Stimulated activated memory B cell treated with anti-CD40 and anti-IgM and Interleukin-4, amounts not matched to agents 10 μg/mL and 1 μg/mL and 100 μg/mL, for 72 hours (primary cell): Measurements from ENCODE around the gene ZFP90.
"Not testable (repeated sequence)": the region's sequence is repeated elsewhere in the genome, so short reads cannot be mapped to it uniquely, and the experiment has no call there.

Source experiments
- ATAC-seq: fragments of 150-1000 bp; cut with Tn5 transposase; 2 replicates; pipeline ENCODE4 v1.10.0; 2021
- H3K27ac Mint-ChIP-seq: one replicate; pipeline ENCODE4 v1.8.0; 2022; ENCODE audit warnings: mild to moderate bottlenecking, mixed read lengths
- H3K27me3 Mint-ChIP-seq: one replicate; pipeline ENCODE4 v1.8.0; 2022; ENCODE audit warnings: mixed read lengths
- H3K36me3 Mint-ChIP-seq: one replicate; pipeline ENCODE4 v1.8.0; 2022; ENCODE audit warnings: mixed read lengths
- H3K4me1 Mint-ChIP-seq: one replicate; pipeline ENCODE4 v1.8.0; 2022; ENCODE audit warnings: mixed read lengths
- H3K4me3 Mint-ChIP-seq: one replicate; pipeline ENCODE4 v1.8.0; 2022; ENCODE audit warnings: mild to moderate bottlenecking, moderate library complexity, mixed read lengths
- H3K9me3 Mint-ChIP-seq: one replicate; pipeline ENCODE4 v1.8.0; 2022; ENCODE audit warnings: mixed read lengths

The ZFP90 gene

DNA sequence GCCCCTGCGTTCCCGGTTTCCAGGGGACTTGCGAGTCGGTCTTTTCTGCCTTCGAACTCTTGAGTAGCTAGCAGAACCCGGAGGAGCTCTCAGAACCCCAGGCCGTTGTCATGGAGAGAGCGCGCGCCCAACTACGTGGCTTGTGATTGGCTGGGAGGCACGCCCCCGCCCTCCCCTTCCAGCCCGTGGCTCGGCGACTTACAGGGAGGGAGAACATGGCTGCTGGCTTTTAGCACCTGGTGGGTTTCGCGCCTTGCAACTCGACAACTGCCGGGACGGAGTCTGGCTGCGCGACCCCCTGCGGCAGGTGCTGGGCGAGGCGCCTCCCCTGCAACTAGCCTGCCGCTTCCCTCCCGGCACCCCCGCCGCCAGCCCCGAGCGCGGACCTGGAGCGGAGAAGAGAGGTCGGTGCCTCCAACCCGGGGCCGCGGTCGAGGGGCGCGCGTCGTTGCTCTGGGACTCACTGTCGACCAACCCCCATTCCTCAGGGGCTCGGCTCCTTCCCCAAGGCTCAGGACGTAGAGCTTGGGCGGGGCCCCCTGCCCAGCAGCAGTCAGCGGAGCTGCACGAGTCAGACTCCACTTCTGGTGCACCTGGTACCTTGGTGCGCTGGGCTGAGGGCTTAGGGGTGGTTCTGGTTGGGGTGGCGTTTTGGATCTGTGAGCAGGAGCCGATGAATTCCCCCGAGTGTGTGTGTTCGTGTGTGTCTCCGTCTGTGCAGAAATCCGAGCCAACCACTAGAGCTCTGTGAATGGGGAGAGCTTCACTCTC is 9.0 kb upstream of the ZFP90 start:
- Mint-ChIP-seq H3K4me1 (peaks cover 26% of the 10 kb centered on the region), H3K27me3 (no peaks in the 10 kb centered on the region), H3K27ac (peak overlapping the region; percentile 76), H3K9me3 (peaks cover 9% of the 10 kb centered on the region), H3K4me3 (peak overlapping the region; percentile 88), H3K36me3 (peaks cover 10% of the 10 kb centered on the region)
- ATAC-seq: peak; percentile 96

DNA sequence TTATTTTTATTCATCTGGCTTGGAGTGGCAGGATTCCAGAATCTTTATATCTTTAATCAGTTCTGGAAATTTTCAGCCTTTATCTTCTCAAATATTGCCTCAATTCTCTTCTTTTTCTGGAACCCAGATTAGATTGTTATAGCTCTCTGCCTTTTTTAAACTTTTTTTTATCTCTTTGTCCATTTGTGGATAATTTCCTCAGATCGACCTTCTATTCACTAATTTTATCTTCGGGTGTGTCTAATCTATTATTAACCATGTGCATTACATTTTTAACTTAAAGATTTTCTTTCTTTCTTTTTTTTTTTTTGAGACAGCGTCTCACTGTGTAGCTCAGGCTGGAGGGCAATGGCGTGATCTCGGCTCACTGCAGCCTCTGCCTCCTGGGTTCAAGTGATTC is 5.2 kb upstream of the ZFP90 start:
- Mint-ChIP-seq H3K36me3 (peaks cover 15% of the 10 kb centered on the region), H3K27me3 (no peaks in the 10 kb centered on the region), H3K4me3 (no peak overlapping the region), H3K9me3 (peaks cover 9% of the 10 kb centered on the region), H3K27ac (no peak overlapping the region), H3K4me1 (peaks cover 25% of the 10 kb centered on the region)
- no peak for ATAC-seq

DNA sequence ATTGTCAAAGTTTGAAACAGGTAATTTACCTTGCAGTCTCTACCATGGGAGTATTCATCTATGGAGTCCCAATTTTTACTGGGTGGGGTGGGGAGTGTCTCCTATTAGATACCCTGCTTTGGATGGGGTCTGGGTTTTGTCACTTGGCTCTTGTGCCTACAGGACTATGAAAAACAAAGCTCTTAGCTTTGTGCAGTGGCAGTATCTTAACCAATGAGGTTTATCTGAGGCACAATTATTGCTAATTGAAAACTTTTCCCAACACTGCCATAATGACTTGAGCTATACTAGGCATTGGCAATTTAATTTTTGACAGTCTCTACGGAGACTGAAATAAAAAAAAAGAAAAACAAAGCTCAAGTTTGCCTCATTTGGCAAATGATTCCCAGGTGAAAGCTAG is 3.8 kb upstream of the ZFP90 start:
- Mint-ChIP-seq H3K4me3 (no peak overlapping the region), H3K9me3 (peaks cover 9% of the 10 kb centered on the region)

DNA sequence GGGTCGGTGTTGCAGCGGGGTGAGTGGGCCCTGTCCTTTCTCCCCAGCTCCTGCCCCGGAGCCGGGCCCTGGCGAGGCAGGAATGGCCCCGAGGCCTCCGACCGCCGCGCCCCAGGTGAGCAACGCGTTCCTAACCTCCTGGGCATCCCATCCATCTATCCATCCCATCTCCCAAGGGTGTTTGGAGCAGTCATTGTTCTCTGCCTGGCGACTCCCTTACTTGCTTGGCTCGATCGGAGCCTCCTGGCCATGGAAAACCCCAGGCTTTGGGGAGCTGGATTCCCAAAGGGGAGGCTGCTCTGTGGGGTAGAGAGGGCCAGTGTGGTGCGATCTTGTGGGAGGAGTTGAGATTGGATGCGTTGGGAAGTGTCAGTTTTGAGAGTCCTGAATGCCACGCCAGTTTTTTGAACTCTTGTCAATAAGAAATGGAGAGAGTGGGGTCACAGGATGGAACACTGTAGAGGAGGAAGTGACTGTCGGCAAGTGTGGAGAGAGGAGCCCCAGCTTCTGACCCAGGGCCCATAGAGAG is 684 bp downstream of the ZFP90 start:
- no peaks in the 10 kb centered on the region for H3K9me3 Mint-ChIP-seq
- peak overlapping the region; percentile 99 for H3K4me3 Mint-ChIP-seq
- peaks cover 29% of the 10 kb centered on the region for H3K4me1 Mint-ChIP-seq
- peaks cover 36% of the 10 kb centered on the region for H3K36me3 Mint-ChIP-seq
- peak; percentile 37 for ATAC-seq
- H3K27ac Mint-ChIP-seq: peak overlapping the region; percentile 96
- no peaks in the 10 kb centered on the region for H3K27me3 Mint-ChIP-seq

More for the DNA sequence above, 3.8 kb upstream of the ZFP90 start:
- peaks cover 15% of the 10 kb centered on the region for H3K36me3 Mint-ChIP-seq
- no peak for ATAC-seq
- peaks cover 22% of the 10 kb centered on the region for H3K4me1 Mint-ChIP-seq
- H3K27me3 Mint-ChIP-seq: no peaks in the 10 kb centered on the region
- no peak overlapping the region for H3K27ac Mint-ChIP-seq

GRCh38 chr16:68548947-68549346 is 9.9 kb downstream of the ZFP90 start:
- H3K27ac Mint-ChIP-seq: no peak overlapping the region
- H3K27me3 Mint-ChIP-seq: no peaks in the 10 kb centered on the region
- H3K36me3 Mint-ChIP-seq: peaks cover 89% of the 10 kb centered on the region
- ATAC-seq: no peak
- no peak overlapping the region for H3K4me3 Mint-ChIP-seq
- H3K4me1 Mint-ChIP-seq: no peaks in the 10 kb centered on the region
- H3K9me3 Mint-ChIP-seq: peaks cover 22% of the 10 kb centered on the region

DNA sequence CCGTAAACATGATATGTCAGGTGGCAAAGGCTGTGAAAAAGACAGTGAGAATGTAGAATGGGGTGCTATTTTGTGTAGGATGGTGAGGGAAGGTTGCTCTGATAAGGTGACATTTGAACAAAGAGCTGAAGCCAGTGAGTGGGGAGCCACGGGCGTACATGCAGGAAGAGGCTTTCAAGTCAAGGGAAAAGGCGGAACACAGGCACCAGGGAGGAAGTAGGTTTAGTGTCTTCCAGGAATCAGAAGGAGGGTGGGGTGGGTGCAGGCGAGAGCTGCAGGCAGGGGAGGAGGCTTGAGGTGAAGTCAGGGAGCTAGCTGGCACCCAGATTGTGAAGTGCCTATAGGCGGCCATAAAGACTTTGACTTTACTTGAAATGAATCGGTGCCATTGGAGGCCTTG is 14.1 kb downstream of the ZFP90 start:
- H3K4me3 Mint-ChIP-seq: no peak overlapping the region
- H3K9me3 Mint-ChIP-seq: peaks cover 47% of the 10 kb centered on the region
- H3K36me3 Mint-ChIP-seq: peaks cover 97% of the 10 kb centered on the region
- no peaks in the 10 kb centered on the region for H3K27me3 Mint-ChIP-seq
- no peak overlapping the region for H3K27ac Mint-ChIP-seq
- no peak for ATAC-seq
- H3K4me1 Mint-ChIP-seq: no peaks in the 10 kb centered on the region

GRCh38 chr16:68560341-68560740 is 21.2 kb downstream of the ZFP90 start:
- H3K27ac Mint-ChIP-seq, H3K27me3 Mint-ChIP-seq, ATAC-seq, H3K4me3 Mint-ChIP-seq, H3K4me1 Mint-ChIP-seq: not testable (repeated sequence)
- H3K36me3 Mint-ChIP-seq: peaks cover 92% of the 10 kb centered on the region
- peaks cover 40% of the 10 kb centered on the region for H3K9me3 Mint-ChIP-seq

- no peak overlapping the region for H3K4me3 Mint-ChIP-seq
- no peaks in the 10 kb centered on the region for H3K27me3 Mint-ChIP-seq
- no peaks in the 10 kb centered on the region for H3K4me1 Mint-ChIP-seq
- no peak overlapping the region for H3K27ac Mint-ChIP-seq
- ATAC-seq: no peak
- peaks cover 37% of the 10 kb centered on the region for H3K9me3 Mint-ChIP-seq
- H3K36me3 Mint-ChIP-seq: peaks cover 78% of the 10 kb centered on the region
Measured at GRCh38 chr16:68563631-68564381, 24.7 kb downstream of the ZFP90 start.

DNA sequence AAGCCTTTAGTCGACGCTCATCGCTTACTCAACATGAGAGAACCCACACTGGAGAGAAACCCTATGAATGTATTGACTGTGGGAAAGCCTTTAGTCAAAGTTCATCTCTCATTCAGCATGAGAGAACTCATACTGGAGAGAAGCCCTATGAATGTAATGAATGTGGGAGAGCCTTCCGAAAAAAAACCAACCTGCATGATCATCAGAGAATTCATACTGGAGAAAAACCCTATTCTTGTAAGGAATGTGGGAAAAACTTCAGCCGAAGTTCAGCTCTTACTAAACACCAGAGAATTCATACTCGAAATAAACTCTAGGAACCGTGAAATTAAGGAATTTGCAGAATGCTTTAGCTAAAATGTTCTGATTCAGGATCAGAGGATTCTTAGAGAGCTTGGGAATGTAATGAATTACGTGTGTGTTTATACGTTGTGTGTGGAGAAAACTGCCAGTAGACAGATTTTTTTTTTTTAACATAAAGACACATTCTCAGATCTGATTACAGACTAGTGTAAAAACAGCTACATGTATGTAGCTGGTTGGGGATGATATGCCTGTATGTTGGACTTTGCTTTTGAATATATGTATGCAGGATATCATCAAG is 25.4 kb downstream of the ZFP90 start:
- H3K4me1 Mint-ChIP-seq: no peaks in the 10 kb centered on the region
- no peak for ATAC-seq
- H3K36me3 Mint-ChIP-seq: peaks cover 76% of the 10 kb centered on the region
- H3K4me3 Mint-ChIP-seq: no peak overlapping the region
- H3K9me3 Mint-ChIP-seq: peaks cover 34% of the 10 kb centered on the region
- H3K27me3 Mint-ChIP-seq: no peaks in the 10 kb centered on the region
- H3K27ac Mint-ChIP-seq: no peak overlapping the region

DNA sequence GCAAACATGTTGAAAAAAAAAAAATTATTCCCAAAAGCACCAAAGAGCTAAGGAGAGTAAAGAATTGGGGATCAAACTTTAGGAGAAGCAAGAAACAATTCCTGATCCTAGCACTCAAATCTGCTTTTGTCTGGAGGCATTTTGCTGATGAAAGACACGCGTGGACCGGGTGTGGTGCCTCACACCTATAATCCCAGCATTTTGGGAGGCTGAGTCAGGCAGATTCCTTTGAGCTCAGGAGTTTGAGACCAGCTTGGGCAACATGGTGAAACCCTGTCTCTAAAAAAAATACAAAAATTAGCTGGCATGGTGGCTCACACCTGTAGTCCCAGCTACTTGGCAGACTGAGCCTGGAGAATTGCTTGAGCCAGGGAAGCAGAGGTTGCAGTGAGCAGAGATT is 35.4 kb downstream of the ZFP90 start:
- no peaks in the 10 kb centered on the region for H3K27me3 Mint-ChIP-seq
- no peak overlapping the region for H3K4me3 Mint-ChIP-seq
- peaks cover 65% of the 10 kb centered on the region for H3K36me3 Mint-ChIP-seq
- no peak for ATAC-seq
- H3K9me3 Mint-ChIP-seq: peaks cover 42% of the 10 kb centered on the region
- H3K4me1 Mint-ChIP-seq: no peaks in the 10 kb centered on the region
- H3K27ac Mint-ChIP-seq: no peak overlapping the region

DNA sequence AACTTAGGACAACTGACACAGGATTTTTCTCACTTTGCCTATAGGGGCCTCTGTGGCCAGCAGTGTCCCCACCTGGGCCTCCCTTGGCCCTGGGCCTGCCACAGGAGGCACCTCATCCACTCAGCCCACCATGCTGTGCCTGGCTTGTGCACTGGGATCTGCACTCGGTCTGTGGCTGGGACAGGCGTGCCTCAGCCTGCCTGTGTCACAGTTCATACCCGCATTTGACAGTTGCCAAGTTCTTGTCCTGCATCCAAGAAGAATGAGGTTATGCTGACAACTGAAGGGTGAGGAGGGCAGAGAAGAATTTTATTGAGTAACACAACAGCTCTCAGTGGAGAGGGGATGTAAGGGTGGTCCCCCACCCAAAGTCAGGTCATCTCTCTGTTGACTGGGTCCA is 36.0 kb downstream of the ZFP90 start:
- H3K4me3 Mint-ChIP-seq: no peak overlapping the region
- H3K9me3 Mint-ChIP-seq: peaks cover 37% of the 10 kb centered on the region
- H3K36me3 Mint-ChIP-seq: peaks cover 62% of the 10 kb centered on the region
- ATAC-seq: no peak
- no peaks in the 10 kb centered on the region for H3K27me3 Mint-ChIP-seq
- no peaks in the 10 kb centered on the region for H3K4me1 Mint-ChIP-seq
- no peak overlapping the region for H3K27ac Mint-ChIP-seq

GRCh38 chr16:68577352-68577853 is 38.3 kb downstream of the ZFP90 start:
- Mint-ChIP-seq H3K4me3 (no peak overlapping the region), H3K27ac (no peak overlapping the region), H3K4me1 (no peaks in the 10 kb centered on the region), H3K27me3 (no peaks in the 10 kb centered on the region), H3K36me3 (peaks cover 62% of the 10 kb centered on the region), H3K9me3 (peaks cover 31% of the 10 kb centered on the region)
- ATAC-seq: no peak

DNA sequence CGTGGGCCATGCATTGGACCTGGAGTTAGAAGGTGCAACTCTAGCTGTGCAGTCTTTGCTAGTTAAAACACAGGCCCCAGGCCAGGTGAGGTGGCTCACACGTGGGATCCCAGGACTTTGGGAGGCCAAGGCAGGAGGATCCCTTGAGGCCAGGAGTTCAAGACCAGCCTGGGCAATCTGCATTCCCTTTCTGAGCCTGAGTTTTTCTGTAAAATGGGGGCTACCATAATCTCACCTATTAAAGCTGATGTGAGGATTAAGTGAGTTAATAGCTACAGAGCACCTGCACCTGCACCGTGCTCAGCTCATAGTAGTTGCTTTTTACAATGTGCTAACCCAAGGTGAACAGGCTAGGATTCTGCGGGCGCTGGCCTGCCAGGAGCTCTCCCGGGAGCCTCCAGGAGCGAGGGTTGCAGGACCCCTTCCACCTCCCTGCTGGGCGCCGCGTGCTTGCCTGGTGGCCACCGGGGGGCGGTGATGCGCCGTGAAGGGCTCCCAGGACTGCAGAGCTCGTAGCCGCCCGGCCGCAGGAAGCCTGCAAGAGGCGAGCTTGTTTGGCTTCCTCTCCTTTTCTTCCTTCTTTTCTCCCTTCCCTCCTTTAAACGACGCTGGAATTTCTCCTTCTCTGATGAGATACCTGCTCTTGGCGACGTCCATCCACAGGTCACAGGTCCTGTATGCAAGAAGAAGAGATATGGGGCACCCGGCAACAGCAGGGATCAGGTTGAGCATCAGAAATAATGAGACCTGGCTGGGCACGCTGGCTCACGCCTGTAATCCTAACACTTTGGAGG is 51.3 kb downstream of the ZFP90 start:
- H3K4me1 Mint-ChIP-seq: peaks cover 6% of the 10 kb centered on the region
- peak; percentile 64 for ATAC-seq
- H3K27me3 Mint-ChIP-seq: peaks cover 9% of the 10 kb centered on the region
- no peak overlapping the region for H3K27ac Mint-ChIP-seq
- H3K9me3 Mint-ChIP-seq: peaks cover 19% of the 10 kb centered on the region
- peaks cover 23% of the 10 kb centered on the region for H3K36me3 Mint-ChIP-seq
- H3K4me3 Mint-ChIP-seq: no peak overlapping the region

DNA sequence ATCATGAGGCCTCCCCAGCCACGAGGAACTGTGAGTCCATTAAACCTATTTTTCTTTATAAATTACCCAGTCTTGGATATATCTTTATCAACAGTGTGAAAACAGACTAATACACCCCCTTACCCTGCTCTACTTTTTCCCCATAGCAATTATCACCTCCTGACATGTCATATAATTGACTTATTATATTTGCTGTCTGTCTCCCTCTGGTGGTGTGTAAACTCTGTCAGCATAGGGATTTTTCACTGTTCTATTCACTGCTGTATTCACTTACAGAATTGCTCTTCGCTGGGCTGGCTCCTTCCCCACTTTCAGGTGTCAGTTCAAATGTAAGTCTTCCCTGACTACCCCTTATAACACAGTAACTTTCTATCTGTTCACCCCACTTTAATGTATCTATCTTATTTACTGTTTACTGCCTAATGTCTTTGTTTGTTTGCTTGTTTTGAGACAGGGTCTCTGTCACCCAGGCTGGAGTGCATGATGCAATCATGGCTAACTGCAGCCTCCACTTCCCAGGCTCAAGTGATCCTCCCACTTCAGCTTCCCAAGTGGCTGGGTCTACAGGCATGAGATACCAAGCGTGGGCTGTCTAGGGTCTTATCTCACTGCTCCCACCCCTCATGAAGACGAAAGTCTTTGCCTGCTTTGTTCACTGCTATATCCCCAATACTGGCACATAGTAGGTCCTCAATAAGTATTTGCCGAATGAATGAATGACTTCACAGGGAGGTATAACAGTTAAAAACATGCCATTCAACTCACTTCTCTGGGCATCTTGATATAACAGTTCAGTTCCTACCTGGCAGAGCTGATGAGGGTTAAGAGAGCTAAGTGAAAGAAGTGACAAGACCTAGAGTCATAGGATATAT is 53.6 kb downstream of the ZFP90 start:
- peaks cover 23% of the 10 kb centered on the region for H3K36me3 Mint-ChIP-seq
- no peak for ATAC-seq
- peaks cover 19% of the 10 kb centered on the region for H3K9me3 Mint-ChIP-seq
- no peak overlapping the region for H3K27ac Mint-ChIP-seq
- peaks cover 9% of the 10 kb centered on the region for H3K27me3 Mint-ChIP-seq
- H3K4me1 Mint-ChIP-seq: peaks cover 6% of the 10 kb centered on the region
- H3K4me3 Mint-ChIP-seq: no peak overlapping the region
